GM19328 (cell line): ENCODE measurements around the gene AKT1.
"Not testable (repeated sequence)": the region's sequence is repeated elsewhere in the genome, so short reads cannot be mapped to it uniquely, and the experiment has no call there.

Source experiments
- ATAC-seq: cut with Tn5 transposase; IDR thresholded peaks from one replicate; pipeline ENCODE4 v1.9.1; 2021; ENCODE audit warnings: mild to moderate bottlenecking, moderate library complexity; ENCODE audit not compliant: unreplicated experiment

AKT1 gene

GRCh38 chr14:104794993-104795780, at the start of gene AKT1:
TSS of gene AKT1 (minus strand) at chr14:104795748. CDS start at chr14:104792643, 3,105 bp downstream.
- peak; percentile 39 for ATAC-seq

GRCh38 chr14:104845033-104845666, 49.6 kb upstream of the AKT1 start:
- ATAC-seq = no peak

GRCh38 chr14:104844306-104845032, 48.9 kb upstream of the AKT1 start:
- no peak for ATAC-seq

- ATAC-seq = no peak
Measured at GRCh38 chr14:104843442-104844305, 48.1 kb upstream of the AKT1 start.

GRCh38 chr14:104843006-104843405, 47.5 kb upstream of the AKT1 start:
- no peak for ATAC-seq

- ATAC-seq = no peak
Measured at GRCh38 chr14:104841730-104842129, 46.2 kb upstream of the AKT1 start.

GRCh38 chr14:104836171-104836935, 40.8 kb upstream of the AKT1 start:
- not testable (repeated sequence) for ATAC-seq

GRCh38 chr14:104830781-104831180, 35.2 kb upstream of the AKT1 start:
- ATAC-seq = no peak

- no peak for ATAC-seq
Measured at GRCh38 chr14:104827177-104828055, 31.9 kb upstream of the AKT1 start.

GRCh38 chr14:104826861-104827176, 31.3 kb upstream of the AKT1 start:
- no peak for ATAC-seq

- ATAC-seq = no peak
Measured at GRCh38 chr14:104826189-104826860, 30.8 kb upstream of the AKT1 start.

GRCh38 chr14:104824353-104824997, 28.9 kb upstream of the AKT1 start:
- ATAC-seq = no peak

GRCh38 chr14:104822821-104823615, 27.5 kb upstream of the AKT1 start:
- ATAC-seq = no peak

- ATAC-seq = no peak
Measured at GRCh38 chr14:104821971-104822608, 26.5 kb upstream of the AKT1 start.

GRCh38 chr14:104821229-104821945, 25.8 kb upstream of the AKT1 start:
- no peak for ATAC-seq

GRCh38 chr14:104820669-104821228, 25.2 kb upstream of the AKT1 start:
- ATAC-seq = no peak
